Prostate gland (tissue), 2 donors: ENCODE data around the gene LARGE2.

Experiments used
- CTCF ChIP-seq, 4 experiments: fragments of 200-600 bp in 2 of 4; fragments of 450-650 bp in 2 of 4; sonication (generic) in 2 of 4; IDR thresholded peaks; 1 replicate in 3 of 4; 2 replicates in 1 of 4; pipeline ENCODE4 v1.5.1; 2016 to 2019; ENCODE audit warnings: antibody characterized with exemption in 4 of 4, mild to moderate bottlenecking in 2 of 4, moderate library complexity in 2 of 4
- POLR2A ChIP-seq: fragments of 450-650 bp; IDR thresholded peaks from one replicate; pipeline ENCODE4 v1.6.1; 2016; ENCODE audit warnings: antibody characterized with exemption, mild to moderate bottlenecking

- TF ChIP-seq CTCF (IDR thresholded peaks at IDR 0.05) (no peak), POLR2A (no peak)
Measured at GRCh38 chr11:45967506-45967905, 45.0 kb downstream of the LARGE2 start.
